ENCODE results near the gene CDH16. TPM values are rescaled to one million over a fixed set of nuclear protein-coding genes. Genes with fewer than 3 reads are reported as not detected.
"Not testable (repeated sequence)": the region's sequence is repeated elsewhere in the genome, so short reads cannot be mapped to it uniquely, and the experiment has no call there.

Gene CDH16
- total RNA-seq, 1 donor from 2014 or later: 1.1 TPM

DNA sequence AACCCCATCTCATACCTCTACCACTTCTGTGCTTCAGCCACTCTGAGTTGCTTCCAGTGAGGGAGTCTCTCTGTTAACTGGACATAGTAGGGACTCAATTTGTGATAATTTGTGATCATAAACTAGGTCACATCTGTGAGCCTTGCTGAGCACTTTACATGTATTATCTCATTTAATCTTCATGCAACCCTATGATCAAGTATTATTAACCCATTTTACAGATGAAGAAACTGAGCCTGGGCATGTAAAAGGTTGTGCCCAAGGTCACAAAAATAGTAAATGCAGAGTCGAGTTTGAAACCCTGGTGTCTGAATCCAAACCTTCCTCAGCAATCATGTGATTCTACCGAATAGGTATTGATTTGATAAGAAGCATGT, 19.8 kb downstream of the CDH16 start:
- DNase-seq (ENCODE audit: low read depth): no peak

DNA sequence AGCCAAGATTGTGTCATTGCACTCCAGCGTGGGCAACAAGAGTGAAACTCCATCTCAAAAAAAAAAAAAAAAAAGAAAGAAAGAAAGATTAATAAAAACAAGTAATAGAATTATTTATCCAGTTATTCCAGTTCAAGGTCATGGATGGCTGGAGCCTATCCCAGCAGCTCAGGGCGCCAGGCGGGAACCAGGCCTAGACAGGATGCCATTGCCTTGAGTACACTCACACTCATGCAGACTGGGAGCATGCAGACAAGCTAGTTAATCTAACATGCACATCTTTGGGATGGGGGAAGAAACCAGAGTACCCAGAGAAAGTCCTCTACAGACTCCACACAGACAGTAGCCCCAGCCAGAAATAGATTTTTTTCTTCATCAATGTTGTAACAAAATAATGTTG, 20.5 kb downstream of the CDH16 start:
- DNase-seq (ENCODE audit: low read depth): peak; percentile 57

DNA sequence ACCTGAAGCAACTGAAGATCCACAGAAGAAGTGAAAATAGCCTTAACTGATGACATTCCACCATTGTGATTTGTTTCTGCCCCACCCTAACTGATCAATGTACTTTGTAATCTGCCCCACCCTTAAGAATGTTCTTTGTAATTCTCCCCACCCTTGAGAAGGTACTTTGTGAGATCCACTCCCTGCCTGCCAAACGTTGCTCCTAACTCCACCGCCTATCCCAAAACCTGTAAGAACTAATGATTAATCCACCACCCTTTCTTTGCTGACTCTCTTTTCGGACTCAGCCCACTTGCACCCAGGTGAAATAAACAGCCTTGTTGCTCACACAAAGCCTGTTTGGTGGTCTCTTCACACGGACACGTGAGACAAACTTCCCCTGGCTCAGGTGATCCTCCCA, 22.0 kb downstream of the CDH16 start:
- not testable (repeated sequence) for DNase-seq (ENCODE audit: low read depth)

DNA sequence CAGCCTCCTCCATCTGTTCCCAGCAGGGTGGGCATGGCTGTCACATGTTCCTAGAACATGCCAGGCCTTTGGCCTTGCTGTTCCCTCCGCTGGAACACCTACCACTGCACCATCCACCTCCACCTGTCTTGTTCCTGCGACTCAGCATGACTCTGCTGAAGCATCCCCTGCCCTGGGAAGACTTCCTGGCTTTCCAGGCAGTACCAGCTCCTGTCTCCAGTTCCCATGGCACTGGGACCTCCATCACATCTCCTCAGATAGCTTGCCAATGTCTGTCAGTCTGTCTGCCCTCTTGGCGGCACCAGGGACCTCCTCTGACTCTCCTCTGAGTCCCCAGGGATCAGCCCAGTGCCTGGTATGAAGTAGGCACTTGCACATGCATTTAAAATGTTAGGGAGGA, 22.7 kb downstream of the CDH16 start:
- no peak for DNase-seq (ENCODE audit: low read depth)

DNA sequence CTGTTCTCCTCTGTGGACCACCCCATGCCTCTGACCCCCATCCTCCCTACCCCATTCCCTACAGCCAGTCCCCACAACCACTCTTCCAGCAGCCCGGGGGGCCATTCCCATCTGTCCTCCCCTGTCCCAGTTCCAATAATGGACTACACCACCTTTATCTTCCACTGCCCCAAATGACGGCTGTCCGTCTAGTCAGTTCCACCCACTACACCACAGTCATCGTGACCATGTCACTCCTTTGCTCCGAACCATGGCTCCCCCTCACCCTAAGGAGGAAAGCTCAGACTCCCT, 23.1 kb downstream of the CDH16 start:
- DNase-seq (ENCODE audit: low read depth): no peak

DNA sequence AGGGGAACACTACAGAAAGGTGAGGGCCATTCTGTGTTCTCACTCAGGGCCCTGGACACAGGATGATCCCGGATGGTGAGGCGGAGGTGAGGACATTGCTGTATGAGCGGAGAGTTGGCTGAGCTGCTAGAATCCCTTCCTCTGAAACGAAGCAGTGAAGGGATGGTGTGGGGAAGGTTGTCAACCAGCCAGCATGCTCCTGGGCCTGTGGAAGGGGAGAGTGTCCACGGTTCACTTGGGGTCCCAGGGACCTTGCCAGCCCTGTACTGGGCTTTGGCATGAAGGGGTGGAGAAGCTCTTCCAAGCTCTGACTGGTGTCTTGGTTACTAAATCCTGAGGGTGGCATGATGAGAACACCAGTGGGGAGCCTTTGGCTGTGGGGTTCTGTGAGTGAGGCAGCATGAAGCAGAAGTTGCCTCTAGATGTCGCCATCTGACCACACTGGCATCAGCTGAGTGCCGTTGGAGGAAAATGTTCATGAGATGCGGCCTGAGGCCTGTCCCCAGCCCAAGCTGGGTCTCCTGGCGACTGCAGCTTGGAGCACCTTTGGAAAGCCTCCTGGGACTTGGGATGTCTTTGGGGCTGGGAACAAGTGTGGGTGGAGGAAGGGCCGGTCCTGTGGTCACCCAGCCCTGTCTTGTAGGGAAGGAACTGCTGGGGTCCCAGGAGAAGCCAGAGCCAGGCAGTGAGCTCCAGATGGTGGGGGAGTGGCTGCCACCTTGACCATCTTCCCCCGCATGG, 23.6 kb downstream of the CDH16 start:
- DNase-seq (ENCODE audit: low read depth): peak; percentile 89

DNA sequence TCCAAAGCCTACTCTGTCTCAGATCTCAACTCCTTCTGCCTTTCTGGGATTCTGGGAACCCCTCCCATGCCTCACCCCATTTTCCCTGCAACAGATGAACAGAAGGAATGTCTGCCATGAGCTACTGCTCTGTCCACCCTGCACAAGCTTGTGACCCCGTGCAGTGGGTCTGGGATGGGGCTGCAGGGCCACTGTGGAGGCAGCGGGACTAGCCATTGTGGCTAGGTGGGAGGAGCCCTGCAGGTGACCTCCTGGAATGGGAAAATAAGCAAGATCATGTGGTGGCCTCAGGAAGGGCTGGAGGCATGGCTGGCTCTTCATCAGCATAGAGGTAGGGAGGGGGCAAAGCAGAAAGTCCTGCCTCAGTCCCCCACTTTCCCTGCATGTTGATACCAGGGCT, 24.6 kb downstream of the CDH16 start:
- no peak for DNase-seq (ENCODE audit: low read depth)

DNA sequence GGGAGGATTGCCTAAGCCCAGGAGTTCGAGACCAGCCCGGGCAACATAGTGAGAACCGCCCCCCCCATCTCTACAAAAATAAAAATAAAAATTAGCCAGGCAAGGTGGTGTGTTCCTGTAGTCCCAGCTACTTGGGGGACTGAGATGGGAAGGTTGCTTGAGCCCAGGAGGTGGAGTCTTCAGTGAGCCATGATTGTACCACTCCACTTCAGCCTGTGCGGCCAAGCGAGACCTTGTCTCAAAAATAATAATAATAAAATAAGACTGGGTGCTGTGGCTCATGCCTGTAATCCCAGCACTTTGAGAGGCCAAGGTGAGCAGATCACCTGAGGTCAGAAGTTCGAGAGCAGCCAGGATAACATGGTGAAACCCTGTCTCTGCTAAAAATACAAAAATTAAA, 26.9 kb downstream of the CDH16 start:
- DNase-seq (ENCODE audit: low read depth): no peak

DNA sequence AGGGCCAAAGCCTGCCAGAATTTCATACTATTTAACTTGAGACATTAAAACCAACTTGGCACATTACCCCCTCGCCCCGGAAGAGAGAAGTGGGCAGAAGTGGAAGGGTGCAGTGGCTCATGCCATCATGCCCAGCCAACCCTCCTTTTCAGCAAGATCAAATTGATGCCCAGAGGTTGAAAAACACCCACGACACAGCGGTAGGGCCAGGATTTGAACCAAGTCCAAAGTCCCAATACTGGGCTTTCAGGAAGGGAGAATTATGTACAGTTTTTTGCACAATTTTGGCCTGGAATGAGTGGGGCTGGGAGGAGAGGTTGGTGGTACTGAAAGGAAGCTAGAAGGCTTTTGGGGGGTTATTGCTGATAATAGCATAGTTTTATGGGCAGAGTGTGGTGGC, 27.3 kb downstream of the CDH16 start:
- no peak for DNase-seq (ENCODE audit: low read depth)

DNA sequence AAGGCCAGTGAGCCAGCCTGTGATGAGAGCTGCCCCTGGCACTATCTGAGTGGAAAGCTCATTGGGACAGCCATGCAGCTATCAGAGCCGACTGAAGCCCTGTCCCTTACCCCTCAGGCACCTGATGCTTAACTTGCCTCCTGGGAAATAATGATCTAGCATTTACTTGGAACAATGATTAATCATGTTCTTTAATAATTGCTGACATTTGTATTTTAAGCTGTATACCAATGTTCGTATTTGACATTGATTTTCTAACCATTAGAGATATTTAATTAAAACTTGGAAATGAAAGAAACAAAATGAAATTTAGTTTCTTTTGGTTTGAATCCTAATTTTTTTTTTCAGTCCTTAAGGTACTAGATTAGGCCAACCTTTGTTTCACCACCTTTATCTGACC, 27.9 kb downstream of the CDH16 start:
- no peak for DNase-seq (ENCODE audit: low read depth)

DNA sequence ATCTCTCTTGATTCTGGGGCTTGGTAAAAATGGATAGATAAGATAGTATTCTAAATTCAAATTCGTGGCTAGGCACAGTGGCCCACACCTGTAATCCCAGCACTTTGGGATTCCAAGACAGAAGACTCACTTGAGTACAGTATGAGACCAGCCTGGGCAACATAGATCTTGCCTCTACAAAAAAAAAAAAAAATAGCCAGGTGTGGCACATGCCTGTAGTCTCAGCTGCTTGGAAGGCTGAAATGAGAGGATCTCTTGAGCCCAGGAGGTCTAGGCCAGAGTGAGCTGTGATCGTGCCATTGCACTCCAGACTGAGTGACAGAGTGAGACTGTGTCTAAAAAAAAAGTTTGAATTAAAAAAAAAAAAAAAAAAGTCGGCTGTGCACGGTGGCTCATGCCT, 29.1 kb downstream of the CDH16 start:
- DNase-seq (ENCODE audit: low read depth): no peak

DNA sequence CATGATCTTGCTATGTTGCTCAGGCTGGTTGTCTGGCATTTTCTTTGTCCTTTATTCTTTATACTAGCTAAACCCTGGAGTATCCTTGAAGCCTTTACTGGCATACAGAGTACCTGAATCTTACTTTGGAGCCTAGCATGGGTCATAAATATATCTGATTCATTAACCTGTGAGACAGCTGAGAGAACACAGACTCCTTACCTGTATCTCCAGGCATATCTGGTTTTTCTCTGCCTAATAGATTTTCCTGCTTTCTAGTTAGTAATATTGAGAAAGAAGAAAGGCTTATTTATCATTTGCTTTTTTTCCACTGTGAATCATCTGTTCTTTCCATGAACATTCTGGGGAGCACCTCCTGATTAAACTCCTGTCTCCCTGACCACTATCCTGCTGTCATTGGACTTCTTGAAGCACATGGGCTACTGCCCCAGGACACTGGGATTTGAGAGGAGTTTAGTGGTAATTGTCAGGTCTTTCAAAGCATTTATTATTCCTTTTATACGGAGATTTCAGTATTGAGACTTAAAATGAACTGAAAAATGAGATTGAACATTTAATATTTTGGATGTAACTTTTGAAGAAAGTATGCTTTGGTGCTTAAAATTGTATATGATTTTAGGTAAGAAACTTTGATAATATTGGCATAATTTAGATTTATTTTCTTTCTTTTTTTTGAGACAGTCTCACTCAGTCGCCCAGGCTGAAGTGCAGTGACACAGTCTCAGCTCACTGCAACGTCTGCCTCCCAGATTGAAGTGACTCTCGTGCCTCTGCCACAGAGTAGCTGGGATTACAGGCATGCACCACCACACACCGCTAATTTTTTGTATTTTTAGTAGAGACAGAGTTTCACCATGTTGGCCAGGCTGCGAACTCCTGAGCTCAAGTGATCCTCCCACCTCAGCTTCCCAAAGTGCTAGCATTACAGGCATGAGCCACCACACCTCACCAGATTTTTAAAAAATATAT, 29.8 kb downstream of the CDH16 start:
- DNase-seq (ENCODE audit: low read depth): no peak

DNA sequence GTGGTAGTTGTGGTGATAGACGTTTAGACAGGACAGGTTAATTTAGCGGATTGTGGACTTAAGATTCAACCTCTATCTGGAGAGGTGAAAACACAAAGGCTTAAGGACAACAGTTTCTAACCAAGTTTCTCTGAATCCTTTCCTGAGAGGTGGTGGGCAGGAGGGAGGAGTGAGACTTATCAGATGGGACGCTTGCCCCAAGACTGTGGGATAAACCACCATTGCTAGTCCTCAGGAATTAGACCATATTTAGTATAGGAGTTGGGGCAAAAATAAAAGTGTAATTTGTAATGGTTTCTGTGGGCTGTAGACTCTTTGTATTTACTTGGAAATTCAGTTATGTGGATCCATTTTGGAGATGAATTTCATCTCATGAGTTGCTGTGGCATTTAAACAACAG, 31.8 kb downstream of the CDH16 start:
- no peak for DNase-seq (ENCODE audit: low read depth)

DNA sequence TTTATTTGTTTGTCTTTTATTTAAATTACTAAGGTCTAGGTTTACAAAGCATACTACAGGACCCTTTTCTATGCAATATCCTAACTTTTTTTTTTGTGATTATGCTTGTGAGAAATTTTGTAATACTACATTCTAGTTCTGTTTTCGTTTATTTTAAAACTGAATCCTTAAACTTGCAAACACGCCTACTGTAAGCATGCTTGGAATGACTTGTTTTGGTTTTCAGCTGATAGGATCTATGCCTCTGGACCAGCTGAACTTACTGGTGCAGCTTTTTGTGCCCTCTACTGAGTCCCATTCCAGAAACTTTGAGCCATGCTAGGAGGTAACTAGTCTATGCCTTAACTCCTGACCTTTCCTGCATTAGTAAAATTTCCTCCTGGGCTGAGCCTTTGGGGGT, 32.4 kb downstream of the CDH16 start:
- no peak for DNase-seq (ENCODE audit: low read depth)

DNA sequence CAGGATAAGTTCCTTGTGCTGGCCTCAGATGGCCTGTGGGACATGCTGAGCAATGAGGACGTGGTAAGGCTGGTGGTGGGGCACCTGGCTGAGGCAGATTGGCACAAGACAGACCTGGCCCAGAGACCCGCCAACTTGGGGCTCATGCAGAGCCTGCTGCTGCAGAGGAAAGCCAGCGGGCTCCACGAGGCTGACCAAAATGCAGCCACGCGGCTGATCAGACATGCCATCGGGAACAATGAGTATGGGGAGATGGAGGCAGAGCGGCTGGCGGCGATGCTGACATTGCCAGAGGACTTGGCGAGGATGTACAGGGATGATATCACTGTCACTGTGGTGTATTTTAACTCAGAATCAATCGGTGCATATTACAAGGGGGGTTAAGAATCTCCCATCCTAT, 33.2 kb downstream of the CDH16 start:
- DNase-seq (ENCODE audit: low read depth): no peak

DNA sequence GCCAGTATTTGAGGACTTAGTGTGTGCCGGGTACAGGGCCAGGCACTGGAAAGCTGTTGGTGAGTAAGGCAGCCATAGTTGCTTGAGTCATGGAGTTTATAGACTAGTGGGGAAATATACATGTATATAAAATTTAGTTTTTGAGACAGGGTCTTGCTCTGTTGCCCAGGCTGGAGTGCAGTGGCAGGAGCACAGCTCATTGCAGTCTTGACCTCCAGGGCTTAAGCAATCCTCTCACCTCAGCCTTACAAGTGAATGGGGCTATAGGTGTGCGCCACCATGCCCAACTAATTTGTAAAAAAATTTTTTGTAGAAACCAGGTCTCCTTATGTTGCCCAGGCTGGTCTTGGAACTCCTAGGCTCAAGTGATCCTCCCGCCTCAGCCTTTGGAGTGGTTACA, 36.0 kb downstream of the CDH16 start:
- no peak for DNase-seq (ENCODE audit: low read depth)

DNA sequence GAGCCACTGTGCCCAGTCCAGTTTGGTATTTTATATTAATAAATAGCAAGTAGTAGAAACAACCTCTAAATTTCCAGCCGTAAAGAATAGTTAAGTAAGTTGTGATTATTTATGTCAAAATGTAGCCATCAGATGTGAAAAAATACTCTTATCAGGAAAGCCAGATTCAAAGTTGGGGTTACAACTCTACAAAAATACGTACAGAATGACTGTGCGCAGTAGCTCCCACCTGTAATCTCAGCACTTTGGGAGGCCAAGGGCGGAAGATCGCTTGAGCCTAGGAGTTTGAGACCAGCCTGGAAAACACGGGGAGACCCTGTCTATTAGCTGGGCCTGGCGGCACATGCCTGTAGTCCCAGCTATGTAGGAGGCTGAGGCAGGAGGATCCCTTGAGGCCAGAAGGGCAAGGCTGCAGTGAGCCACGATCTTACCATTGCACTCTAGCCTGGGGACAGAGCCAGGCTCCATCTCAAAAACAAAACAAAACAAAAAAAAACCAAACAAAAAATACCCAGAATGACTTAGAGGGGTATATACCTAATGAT, 36.6 kb downstream of the CDH16 start:
- DNase-seq (ENCODE audit: low read depth): no peak

DNA sequence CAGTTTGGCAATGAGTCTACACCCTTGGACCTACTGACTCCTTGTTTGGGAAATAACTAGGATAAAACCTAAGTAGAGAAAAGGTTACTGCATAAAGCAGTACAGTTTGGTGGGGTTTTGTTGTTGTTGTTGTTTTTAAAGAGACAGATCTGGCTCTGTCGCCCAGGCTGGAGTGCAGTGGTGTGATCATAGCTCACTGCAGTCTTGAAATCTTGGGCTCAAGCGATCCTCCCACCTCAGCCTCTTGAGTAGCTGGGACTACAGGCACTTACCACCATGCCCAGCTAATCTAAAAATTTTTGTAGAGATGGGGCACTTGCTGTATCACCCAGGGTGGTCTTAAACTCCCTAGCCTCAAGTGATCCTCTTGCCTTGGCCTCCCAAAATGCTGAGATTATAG, 37.1 kb downstream of the CDH16 start:
- no peak for DNase-seq (ENCODE audit: low read depth)

DNA sequence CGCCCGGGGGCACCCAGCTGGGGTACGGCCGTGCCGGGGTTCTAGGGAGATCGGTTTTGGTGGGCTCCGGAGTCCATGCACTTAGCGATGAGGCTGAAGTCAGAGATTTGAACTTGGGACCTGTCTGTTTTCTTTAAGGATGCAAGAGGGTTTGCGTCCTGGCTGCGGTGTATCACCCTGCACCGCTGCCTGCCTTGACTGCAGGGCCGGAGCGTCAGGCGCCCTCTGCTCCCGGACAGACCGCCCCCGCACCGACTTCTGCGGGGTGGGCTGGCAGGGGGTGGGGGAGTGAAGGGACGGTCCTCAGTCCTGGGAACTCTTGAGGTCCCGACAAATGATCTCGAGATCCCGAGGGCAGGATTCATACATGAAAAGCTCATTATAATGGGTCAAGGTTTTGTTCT, 37.7 kb downstream of the CDH16 start:
- DNase-seq (ENCODE audit: low read depth): no peak

DNA sequence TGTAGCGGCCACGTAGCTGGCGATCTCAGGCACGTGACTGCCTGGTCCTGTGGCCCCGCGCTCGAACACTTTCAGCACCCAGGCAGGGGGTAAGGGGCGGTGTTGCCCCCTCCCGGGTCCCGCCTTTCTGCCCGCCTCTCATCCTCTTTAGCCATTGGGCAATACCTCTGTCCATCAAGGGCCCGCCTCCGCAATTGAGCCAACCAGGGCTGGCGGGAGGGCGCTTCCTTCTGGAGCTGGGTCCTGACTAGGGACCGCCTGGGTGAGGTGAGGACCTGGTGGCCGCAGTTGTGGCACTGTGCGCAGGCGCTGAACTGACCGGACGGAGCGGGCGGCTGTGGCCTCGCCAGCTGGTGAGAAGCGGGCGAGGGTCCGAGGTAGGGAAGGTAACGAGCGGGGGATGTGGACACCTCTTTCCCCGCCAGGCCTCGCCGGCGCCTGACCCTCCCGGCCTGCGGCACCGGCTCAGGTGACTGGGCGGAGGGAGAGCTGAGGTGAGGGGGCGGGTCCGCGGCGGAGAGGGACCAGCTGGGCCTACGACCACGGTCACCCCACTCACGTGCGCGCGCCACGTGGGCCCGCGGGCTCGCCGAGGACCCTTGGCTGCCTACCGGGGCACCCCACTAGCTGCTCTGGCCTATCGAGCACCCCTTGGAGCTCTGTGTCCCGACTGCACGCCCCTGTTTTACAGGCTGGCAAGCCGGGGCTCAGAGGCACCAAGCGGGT, 38.2 kb downstream of the CDH16 start, which contains the start of gene PDP2:
Gene PDP2 (plus strand): TSS at position 228 of the 726 bp plus-strand sequence. CDS start 3,770 bp downstream, outside the sequence.
- DNase-seq (ENCODE audit: low read depth): peak; percentile 98

DNA sequence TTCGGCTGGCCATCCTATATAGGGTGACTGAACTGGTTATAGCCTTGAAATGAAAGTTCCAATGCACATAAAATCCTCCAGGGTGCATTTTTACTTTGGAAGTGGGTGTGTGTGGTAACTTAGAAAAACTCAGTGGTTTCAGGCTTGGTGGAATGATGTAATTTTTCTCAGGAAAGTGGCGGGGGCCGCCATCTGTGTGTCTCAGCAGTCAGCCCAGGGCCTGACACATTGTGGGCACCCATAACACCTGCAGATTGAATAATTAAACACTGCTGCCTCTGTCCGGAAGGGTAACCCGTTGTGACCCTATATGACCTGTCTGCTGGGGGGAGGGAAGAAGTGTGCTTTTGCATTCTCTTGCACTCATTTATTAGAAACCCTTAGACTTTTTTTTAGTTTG, 40.6 kb downstream of the CDH16 start:
- DNase-seq (ENCODE audit: low read depth): no peak
